ENCODE measurements around the gene ANKS1A. TPM values are rescaled to one million over a fixed set of nuclear protein-coding genes. Genes with fewer than 3 reads are reported as not detected.
"Not testable (repeated sequence)": the region's sequence is repeated elsewhere in the genome, so short reads cannot be mapped to it uniquely, and the experiment has no call there.

The ANKS1A gene
- total RNA-seq, 1 experiment from 2014 or later = 14.8 TPM

GRCh38 chr6:34885837-34886236, 3.2 kb upstream of the ANKS1A start:
- DNase-seq (ENCODE audit: low read depth) = not testable (repeated sequence)

- peak; percentile 97 for DNase-seq (ENCODE audit: low read depth)
Measured at GRCh38 chr6:34887753-34888513, 1.1 kb upstream of the ANKS1A start, which contains the start of gene TAF11. Gene TAF11, minus strand, starts transcription at chr6:34888042. Its CDS starts 85 bp downstream, at chr6:34887957.

DNA sequence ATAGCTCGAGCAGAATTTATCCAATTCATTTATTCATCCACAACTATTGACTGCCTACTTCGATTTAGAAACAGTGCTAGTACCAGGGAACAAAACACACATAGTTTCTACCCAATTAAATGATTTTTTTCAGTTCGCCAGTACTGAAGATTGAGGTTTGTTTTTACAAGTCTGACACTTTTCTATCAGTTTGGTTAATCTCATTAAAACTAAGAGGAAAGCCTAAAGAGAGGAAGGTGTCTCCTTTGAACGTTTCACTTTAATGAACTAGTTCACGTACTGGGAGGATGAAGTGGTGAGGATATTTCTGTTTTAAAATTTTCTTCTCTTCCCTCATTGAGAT, 570 bp upstream of the ANKS1A start:
- no peak for DNase-seq (ENCODE audit: low read depth)

DNA sequence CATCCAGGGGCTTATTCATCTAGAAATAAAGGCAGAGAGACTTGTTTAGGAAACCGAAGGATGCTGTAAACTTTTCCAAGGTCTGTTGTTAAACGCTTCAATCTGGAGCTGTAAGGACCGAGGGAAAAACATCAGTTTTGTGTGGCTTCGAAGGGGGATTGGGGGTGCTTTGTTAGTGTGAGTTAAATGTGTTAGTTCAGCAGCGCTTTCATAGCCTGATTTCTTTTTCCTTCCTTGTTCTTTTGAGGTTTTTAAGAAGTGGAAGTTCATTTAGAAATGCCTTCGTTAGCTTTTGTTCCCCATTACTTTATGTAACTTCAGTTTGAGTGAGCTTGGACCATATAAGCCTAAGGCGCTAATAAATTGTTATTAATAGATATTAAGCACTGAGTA, 1.5 kb downstream of the ANKS1A start:
- no peak for DNase-seq (ENCODE audit: low read depth)

- DNase-seq (ENCODE audit: low read depth) = no peak
Measured at GRCh38 chr6:34891296-34891695, 2.2 kb downstream of the ANKS1A start.

DNA sequence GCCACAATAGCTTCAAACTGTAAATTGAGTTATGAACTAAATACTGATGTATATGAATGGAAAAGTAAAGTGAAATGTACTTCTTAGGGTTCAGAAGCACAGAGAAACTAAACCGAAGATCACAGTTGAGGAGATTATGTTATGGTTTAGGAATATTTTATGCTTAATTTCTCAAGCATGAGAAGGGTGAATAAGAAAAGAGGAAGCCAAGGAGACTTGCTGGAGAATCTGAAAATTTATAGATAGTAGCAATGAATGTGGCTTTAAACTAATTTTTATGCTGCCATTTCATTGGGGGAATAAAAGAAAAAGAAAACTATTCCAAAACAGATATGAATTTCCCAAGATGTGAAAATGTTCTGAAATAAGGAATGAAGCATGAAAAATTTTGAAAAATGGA, 5.6 kb downstream of the ANKS1A start:
- DNase-seq (ENCODE audit: low read depth) = no peak

DNA sequence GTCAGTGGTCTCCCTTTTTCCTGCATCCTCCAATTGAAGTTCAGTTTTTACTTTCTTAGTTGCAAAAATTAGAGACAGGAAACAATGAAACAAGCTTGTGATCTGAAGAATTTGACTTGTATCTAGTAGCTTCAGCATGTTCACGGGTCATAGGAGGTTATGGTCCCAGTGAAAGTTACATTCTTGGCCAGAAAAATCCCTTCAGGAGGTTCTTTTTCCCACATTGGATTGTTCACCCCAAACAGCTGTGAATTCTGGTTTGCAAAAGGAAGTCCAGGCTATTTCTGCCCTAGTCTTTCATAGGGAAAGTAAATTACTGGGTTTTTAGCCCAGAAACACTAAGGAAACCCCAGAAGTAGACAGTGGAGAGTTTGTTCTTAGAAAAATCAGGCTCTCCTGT, 8.1 kb downstream of the ANKS1A start:
- no peak for DNase-seq (ENCODE audit: low read depth)

GRCh38 chr6:34897716-34898115, 8.7 kb downstream of the ANKS1A start:
- DNase-seq (ENCODE audit: low read depth) = no peak

GRCh38 chr6:34899748-34900147, 10.7 kb downstream of the ANKS1A start:
- not testable (repeated sequence) for DNase-seq (ENCODE audit: low read depth)

- DNase-seq (ENCODE audit: low read depth) = no peak
Measured at GRCh38 chr6:34900321-34901031, 11.4 kb downstream of the ANKS1A start.

GRCh38 chr6:34901930-34902329, 12.9 kb downstream of the ANKS1A start:
- DNase-seq (ENCODE audit: low read depth) = no peak

- no peak for DNase-seq (ENCODE audit: low read depth)
Measured at GRCh38 chr6:34904990-34905613, 16.0 kb downstream of the ANKS1A start.

- no peak for DNase-seq (ENCODE audit: low read depth)
Measured at GRCh38 chr6:34906826-34907225, 17.8 kb downstream of the ANKS1A start.

GRCh38 chr6:34908194-34908593, 19.1 kb downstream of the ANKS1A start:
- DNase-seq (ENCODE audit: low read depth) = no peak

DNA sequence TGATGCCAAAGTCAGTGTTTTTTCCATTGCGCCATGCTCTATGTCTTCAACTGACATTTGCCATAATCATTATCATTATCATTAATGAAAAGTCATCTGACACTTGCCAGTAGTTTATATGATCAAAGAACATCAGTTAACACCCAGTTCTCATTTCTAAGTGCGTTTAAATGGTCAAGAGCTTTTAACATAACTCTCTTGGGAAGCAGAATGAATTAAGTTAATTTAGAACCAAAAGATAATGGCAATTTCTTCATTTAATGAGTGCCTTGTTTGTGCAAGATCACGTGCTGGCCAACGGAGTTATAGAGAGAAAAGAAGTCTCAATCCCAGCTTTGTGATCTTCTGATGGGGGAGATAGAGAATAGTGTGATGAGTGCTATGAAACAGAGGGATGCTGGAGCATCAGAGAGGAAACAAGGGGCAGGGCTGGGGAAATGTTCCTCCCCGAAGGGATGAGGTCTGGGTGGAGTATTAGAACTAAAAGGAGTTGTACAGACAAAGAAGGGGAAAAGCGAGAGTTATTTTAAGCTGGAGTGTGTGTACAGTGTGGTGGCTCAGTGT, 20.3 kb downstream of the ANKS1A start:
- DNase-seq (ENCODE audit: low read depth) = no peak

DNA sequence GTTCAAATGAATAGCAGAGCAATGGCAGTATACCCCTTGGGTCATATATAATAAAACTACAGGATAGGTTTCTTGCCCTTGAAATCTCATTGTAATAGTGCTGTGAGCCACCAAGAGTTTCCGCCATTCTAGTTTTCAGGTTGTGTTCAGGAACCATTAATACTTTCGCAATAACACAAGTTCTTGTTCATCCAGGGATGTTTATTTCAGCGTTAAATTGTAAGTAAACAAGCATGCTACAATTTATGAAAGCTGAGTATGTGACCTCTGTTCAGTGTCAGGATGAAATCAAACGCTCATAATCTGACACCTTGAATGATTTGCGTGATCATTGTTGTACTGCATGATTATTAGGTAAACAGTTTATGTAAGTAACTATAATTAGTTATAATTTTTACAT, 22.8 kb downstream of the ANKS1A start:
- DNase-seq (ENCODE audit: low read depth) = no peak

GRCh38 chr6:34912715-34913464, 23.8 kb downstream of the ANKS1A start:
- DNase-seq (ENCODE audit: low read depth) = peak; percentile 86

GRCh38 chr6:34914358-34914757, 25.3 kb downstream of the ANKS1A start:
- DNase-seq (ENCODE audit: low read depth) = no peak

DNA sequence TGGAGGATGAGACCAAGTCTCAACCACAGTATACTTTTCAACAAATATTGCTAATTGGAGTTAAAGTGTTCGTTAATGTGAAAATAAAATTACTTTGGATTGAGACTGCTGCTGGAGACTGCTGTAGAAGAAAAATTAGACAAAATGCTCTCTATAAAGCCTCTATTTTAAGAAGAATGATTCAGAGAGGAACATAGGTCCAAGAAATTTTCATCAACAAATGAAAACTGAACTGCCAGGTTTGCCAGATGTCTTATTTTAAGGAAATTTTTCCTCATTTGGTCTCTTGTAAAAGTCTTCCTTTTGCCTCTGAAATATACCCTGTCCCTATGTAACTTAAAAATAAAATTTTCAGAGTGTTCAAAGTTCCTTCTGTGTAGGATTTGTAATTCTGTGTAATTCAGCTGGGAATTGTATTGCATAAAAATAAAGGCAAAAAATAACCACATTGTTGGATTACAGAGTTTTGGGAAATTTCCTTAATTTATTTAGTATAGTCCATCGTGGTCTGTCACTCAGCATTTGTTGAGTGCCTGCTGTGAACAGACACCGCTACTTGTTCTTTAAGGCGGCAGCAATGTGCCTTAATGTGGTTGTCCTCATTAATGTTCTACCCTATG, 27.4 kb downstream of the ANKS1A start:
- DNase-seq (ENCODE audit: low read depth) = no peak

DNA sequence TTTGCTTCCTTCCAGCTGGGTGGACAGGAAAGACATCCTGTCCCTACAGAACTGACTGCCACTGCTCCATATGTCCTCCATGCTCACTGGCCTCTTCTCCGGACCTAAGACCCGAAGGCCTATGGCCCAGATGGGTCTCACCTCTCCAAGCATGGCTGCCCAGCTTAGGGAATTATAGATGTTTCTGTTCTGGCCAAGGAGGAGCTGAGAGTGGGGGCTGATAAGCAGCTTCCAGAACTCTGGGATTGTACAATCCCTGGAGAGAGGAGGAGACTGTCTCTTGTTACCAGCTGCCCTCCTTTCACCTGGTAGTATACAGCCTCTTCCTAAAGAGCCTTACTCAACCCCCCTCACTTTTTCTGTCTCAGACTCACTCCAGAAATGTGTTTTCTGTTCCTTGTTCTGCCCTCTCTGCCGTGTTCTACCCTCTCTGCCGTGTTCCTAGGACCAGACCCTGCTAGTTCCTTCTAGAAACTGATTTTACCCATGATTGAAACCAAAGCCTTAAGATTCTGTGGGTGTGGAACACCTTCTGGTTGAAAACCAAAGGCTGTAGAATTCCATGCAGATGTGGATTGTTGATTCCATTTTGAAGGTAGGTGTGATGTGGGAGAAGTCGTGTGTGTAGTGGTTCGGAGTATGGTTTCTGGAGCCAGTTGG, 28.7 kb downstream of the ANKS1A start:
- DNase-seq (ENCODE audit: low read depth) = no peak

DNA sequence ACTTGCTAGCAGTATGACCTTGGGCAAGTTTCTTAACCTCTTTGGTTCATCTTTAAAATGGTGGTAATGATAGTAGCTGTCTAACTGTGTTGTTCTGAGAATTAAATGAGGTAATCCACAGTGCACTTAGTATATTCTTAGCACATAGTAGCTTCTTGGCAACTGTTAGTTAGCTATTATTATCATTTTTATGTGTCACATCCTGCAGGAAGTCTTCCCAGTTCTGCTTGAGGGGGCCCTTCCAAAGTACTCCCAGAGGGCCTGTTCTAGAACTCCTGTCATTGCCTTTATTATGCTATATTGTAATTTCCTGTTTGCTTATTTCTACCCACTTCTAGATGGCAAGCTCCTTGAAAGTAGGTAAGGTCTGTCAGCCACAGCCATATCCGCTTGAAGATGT, 30.6 kb downstream of the ANKS1A start:
- DNase-seq (ENCODE audit: low read depth) = peak; percentile 20

Measured in Daoy (cell line).